ENCODE data around the gene TUBB. TPM values are rescaled to one million over a fixed set of nuclear protein-coding genes. Genes with fewer than 3 reads are reported as not detected.

Gene TUBB
- total and polyA plus RNA-seq, 9 of the 15 experiments (the other 6 are each of a cell fraction or from before 2014, with no cell fraction given): 971 to 2,870 (median 1,478) TPM

DNA sequence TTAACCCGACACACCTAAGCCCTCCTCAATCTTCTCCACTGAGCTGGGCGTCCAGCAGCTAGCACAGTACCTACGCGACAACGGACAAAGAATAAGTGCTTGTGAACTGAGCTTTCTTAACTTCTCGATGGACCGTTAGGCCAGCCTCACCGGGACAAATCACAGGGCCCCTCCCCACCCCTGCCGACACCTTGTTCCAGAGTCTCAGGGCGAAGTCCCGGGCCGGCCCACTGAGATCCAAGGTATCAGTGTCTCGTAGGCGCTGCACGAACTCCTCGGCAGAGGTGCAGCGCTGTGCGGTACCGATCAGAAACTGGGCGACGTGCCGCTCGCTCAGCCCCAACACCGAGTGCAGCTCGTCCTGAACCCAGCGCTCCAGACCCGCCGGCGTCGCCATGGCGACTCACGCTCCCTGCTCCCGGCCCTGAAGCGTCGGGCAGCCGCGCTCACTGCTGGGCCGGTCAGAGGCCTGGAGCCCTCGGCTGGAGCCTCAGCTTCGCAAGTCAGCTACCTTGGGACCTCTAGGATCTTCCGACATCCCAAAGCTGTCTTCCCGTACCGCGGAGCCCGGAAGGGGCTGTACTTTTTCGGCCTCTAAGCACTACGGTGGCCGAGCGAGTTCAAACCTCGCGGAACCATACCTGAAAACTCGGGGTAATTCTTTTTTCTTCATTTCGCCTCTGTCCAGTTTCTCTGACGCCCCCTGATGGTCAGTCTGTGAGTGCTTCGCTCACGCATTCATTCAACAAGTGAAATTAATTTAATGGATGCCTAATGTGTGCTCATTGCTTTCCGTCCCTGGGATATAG, 47.5 kb upstream of the TUBB start, which contains the start of gene DHX16 (continued):
- TF ChIP-seq, protein P1, sequence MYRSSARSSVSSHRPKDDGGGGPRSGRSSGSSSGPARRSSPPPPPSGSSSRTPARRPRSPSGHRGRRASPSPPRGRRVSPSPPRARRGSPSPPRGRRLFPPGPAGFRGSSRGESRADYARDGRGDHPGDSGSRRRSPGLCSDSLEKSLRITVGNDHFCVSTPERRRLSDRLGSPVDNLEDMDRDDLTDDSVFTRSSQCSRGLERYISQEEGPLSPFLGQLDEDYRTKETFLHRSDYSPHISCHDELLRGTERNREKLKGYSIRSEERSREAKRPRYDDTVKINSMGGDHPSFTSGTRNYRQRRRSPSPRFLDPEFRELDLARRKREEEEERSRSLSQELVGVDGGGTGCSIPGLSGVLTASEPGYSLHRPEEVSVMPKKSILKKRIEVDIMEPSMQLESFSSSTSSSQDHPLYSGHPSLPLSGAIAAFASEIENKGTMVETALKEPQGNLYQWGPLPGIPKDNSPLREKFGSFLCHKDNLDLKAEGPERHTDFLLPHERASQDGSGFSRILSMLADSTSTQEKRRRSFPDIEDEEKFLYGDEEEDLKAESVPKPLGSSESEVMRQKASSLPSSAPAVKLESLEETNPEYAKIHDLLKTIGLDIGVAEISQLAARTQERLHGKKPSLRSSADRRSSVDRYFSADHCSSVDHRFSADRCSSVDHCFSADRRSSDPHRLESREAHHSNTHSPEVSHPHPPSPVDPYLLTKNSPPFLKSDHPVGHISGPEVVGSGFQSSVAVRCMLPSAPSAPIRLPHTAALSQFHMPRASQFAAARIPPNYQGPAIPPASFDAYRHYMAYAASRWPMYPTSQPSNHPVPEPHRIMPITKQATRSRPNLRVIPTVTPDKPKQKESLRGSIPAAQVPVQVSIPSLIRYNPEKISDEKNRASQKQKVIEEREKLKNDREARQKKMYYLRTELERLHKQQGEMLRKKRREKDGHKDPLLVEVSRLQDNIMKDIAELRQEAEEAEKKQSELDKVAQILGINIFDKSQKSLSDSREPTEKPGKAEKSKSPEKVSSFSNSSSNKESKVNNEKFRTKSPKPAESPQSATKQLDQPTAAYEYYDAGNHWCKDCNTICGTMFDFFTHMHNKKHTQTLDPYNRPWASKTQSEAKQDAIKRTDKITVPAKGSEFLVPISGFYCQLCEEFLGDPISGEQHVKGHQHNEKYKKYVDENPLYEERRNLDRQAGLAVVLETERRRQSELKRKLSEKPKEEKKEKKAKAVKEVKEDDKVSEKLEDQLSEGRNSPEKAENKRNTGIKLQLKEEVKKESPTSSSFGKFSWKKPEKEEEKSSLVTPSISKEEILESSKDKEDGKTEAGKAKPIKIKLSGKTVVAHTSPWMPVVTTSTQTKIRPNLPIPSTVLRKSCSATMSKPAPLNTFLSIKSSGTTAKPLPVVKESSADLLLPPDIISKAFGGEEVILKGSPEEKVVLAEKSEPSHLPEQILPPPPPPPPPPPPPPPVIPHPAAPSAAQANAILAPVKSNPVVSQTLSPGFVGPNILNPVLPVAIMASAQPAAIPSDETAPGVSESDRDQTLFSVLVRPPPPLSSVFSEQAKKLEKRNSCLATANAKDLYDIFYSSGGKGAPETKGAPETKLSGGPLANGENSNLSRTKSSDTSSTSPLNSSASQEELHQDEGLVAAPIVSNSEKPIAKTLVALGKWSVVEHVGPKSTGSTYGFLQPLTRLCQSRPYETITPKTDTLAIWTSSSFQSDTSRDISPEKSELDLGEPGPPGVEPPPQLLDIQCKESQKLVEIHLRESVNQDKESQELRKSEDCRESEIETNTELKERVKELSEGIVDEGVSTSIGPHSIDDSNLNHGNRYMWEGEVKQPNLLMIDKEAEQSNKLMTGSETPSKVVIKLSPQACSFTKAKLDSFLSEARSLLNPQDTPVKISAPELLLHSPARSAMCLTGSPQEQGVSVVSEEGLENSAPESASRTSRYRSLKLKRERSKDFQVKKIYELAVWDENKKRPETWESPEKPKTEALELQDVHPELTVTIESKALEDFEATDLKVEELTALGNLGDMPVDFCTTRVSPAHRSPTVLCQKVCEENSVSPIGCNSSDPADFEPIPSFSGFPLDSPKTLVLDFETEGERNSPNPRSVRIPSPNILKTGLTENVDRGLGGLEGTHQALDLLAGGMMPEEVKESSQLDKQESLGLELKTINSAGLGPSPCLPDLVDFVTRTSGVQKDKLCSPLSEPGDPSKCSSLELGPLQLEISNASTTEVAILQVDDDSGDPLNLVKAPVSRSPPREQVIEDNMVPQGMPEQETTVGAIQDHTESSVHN (IDR thresholded peaks at IDR 0.05; ENCODE audit: borderline replicate concordance in 1 of 2, low read depth in 1 of 2): no peak
- TF ChIP-seq, protein P2, sequence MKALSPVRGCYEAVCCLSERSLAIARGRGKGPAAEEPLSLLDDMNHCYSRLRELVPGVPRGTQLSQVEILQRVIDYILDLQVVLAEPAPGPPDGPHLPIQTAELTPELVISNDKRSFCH (CRISPR knock-in tag; IDR thresholded peaks at IDR 0.05): no peak
- TF ChIP-seq, protein P2 (tag; IDR thresholded peaks at IDR 0.05): peak; percentile 64; the same call in 1 of the 2 replicates
- TF ChIP-seq MAFK (IDR thresholded peaks at IDR 0.05; ENCODE audit: low read length) (no peak; the same call in 1 of the 2 replicates), TAF1 (IDR thresholded peaks at IDR 0.05; ENCODE audit: control insufficient read depth, extremely low read depth, insufficient read depth, low read length, severe bottlenecking) (peak; percentile 60), THRAP3 (IDR thresholded peaks at IDR 0.05; ENCODE audit: borderline replicate concordance) (no peak), SP2 (IDR thresholded peaks at IDR 0.05; ENCODE audit: extremely low read depth, low read depth, low read length, poor library complexity, severe bottlenecking) (no peak), GABPA (tag; conservative IDR thresholded peaks at IDR 0.05; ENCODE audit: low read depth) (peak; percentile 88), ZC3H8 (IDR thresholded peaks at IDR 0.05) (no peak), FOXK1 (CRISPR knock-in tag; IDR thresholded peaks at IDR 0.05; ENCODE audit: borderline replicate concordance) (no peak; the same call in none of the 2 replicates), CBFA2T3 (IDR thresholded peaks at IDR 0.05) (no peak), EHMT2 (IDR thresholded peaks at IDR 0.05) (no peak)
- TF ChIP-seq, protein P3, sequence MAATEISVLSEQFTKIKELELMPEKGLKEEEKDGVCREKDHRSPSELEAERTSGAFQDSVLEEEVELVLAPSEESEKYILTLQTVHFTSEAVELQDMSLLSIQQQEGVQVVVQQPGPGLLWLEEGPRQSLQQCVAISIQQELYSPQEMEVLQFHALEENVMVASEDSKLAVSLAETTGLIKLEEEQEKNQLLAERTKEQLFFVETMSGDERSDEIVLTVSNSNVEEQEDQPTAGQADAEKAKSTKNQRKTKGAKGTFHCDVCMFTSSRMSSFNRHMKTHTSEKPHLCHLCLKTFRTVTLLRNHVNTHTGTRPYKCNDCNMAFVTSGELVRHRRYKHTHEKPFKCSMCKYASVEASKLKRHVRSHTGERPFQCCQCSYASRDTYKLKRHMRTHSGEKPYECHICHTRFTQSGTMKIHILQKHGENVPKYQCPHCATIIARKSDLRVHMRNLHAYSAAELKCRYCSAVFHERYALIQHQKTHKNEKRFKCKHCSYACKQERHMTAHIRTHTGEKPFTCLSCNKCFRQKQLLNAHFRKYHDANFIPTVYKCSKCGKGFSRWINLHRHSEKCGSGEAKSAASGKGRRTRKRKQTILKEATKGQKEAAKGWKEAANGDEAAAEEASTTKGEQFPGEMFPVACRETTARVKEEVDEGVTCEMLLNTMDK (IDR thresholded peaks at IDR 0.05; ENCODE audit: borderline replicate concordance, insufficient read depth, low read depth, low read length, poor library complexity, severe bottlenecking): peak; percentile 79
- TF ChIP-seq, protein P4, sequence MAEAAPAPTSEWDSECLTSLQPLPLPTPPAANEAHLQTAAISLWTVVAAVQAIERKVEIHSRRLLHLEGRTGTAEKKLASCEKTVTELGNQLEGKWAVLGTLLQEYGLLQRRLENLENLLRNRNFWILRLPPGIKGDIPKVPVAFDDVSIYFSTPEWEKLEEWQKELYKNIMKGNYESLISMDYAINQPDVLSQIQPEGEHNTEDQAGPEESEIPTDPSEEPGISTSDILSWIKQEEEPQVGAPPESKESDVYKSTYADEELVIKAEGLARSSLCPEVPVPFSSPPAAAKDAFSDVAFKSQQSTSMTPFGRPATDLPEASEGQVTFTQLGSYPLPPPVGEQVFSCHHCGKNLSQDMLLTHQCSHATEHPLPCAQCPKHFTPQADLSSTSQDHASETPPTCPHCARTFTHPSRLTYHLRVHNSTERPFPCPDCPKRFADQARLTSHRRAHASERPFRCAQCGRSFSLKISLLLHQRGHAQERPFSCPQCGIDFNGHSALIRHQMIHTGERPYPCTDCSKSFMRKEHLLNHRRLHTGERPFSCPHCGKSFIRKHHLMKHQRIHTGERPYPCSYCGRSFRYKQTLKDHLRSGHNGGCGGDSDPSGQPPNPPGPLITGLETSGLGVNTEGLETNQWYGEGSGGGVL (CRISPR knock-in tag; IDR thresholded peaks at IDR 0.05): no peak

All from K562 (cell line).